Right renal cortex interstitium (tissue), 3 donors: ENCODE data around the gene SDC3. TPM values are rescaled to one million over a fixed set of nuclear protein-coding genes. Genes with fewer than 3 reads are reported as not detected.

Experiments used
- DNase-seq, 3 donors: peaks; one replicate each; pipeline ENCODE4 v3.0.0-alpha.2; 2013; ENCODE audit warnings: low read depth in 3 of 3, low spot score in 2 of 3
- polyA plus RNA-seq, 3 donors: library from polyadenylated mRNA; unstranded; fragments of 120-200 nt; gene quantifications; one replicate each; pipeline ENCODE4 v1.2.1, GENCODE V29; 2013; ENCODE audit not compliant: insufficient read length in 3 of 3

The SDC3 gene
- polyA plus RNA-seq, 3 donors = 22.6 to 25.3 (median 25.2) TPM

DNA sequence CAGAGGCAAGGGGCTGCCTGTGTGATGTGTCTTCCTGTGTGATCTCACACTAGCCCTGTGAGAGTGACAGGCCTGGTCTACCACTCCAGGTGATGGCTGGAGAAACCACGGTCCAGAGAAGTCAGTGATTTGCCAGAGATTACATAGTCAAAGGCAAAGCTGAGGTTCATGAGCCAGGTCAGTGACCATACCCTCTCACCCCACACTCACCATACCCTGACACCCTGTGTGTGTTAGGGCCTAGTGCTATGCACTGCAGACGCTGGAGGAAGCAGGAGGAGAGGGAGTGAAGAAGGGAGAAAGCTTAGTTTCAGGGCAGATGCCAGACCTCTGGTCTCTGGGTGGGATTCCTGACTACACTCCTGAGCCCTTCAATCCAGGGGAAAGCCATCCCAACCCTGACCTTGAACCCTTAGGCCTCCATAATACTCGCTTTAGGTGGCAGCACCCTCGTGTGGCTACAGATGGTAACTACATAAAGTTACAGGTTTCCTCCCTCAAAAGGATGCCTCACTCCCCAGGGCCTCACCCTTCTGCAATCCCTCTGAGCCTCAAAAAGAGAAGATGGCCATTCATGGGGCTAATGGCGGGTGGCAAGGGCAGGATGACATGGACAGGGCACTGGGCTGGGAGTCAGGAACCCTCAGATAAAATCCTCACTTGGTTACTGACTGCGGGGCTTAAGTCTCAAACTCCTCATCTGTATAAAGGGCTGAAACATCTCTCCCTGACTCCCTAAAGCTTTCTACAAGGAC lies 20.8 kb upstream of the SDC3 start:
- no peak for DNase-seq

- no peak for DNase-seq
These were observed 20.2 kb upstream of the SDC3 start for GRCh38 chr1:30928789-30929134.

GRCh38 chr1:30928171-30928570 lies 19.6 kb upstream of the SDC3 start:
- DNase-seq = no peak

GRCh38 chr1:30927448-30927847 lies 18.9 kb upstream of the SDC3 start:
- no peak for DNase-seq

- no peak for DNase-seq
These were observed 15.0 kb upstream of the SDC3 start for GRCh38 chr1:30923597-30923996.

- no peak for DNase-seq
These were observed 12.3 kb upstream of the SDC3 start for GRCh38 chr1:30920827-30921226.

- no peak for DNase-seq
These were observed 10.7 kb upstream of the SDC3 start for GRCh38 chr1:30919025-30919881.

- no peak for DNase-seq
These were observed 7.7 kb upstream of the SDC3 start for GRCh38 chr1:30916296-30916695.

GRCh38 chr1:30915491-30916230 lies 7.1 kb upstream of the SDC3 start:
- DNase-seq = no peak

GRCh38 chr1:30914931-30915330 lies 6.4 kb upstream of the SDC3 start:
- no peak for DNase-seq

DNA sequence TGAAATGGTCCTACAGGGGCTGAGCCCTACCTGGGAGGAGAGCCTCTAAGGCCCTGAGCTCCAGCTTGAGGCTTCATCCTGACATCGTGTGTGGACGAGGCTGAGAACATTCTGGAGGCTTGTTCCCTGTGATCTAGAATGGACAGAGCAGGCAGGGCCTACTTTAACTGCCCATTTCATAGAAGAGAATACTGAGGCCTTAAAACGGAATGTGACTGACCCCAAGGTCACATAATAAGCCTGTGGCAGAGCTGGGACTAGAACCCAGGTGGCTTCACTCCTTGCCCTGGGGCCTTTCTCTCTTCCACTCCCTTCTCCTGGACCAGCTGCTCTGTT lies 6.0 kb upstream of the SDC3 start:
- DNase-seq = no peak

GRCh38 chr1:30912913-30913652 lies 4.5 kb upstream of the SDC3 start:
- no peak for DNase-seq

DNA sequence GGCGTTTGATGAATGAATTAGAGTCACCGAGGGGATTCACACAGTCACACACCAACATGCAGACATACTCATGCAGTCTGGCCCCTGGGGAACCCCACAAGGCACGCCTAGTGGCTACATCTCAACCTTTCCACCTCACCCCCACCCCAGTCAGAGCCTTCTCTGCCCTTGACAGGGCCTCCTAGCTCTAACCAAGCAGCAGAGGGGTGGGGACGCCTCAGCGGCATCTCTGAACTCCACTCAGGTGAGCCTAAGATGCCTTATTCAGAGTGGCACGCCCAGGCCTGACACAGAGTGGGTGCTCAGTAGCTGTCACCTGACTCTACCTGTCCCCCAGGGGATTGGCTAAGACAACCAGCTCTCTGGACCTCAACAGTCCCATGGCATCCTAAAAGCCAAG lies 3.7 kb upstream of the SDC3 start:
- DNase-seq = no peak

DNA sequence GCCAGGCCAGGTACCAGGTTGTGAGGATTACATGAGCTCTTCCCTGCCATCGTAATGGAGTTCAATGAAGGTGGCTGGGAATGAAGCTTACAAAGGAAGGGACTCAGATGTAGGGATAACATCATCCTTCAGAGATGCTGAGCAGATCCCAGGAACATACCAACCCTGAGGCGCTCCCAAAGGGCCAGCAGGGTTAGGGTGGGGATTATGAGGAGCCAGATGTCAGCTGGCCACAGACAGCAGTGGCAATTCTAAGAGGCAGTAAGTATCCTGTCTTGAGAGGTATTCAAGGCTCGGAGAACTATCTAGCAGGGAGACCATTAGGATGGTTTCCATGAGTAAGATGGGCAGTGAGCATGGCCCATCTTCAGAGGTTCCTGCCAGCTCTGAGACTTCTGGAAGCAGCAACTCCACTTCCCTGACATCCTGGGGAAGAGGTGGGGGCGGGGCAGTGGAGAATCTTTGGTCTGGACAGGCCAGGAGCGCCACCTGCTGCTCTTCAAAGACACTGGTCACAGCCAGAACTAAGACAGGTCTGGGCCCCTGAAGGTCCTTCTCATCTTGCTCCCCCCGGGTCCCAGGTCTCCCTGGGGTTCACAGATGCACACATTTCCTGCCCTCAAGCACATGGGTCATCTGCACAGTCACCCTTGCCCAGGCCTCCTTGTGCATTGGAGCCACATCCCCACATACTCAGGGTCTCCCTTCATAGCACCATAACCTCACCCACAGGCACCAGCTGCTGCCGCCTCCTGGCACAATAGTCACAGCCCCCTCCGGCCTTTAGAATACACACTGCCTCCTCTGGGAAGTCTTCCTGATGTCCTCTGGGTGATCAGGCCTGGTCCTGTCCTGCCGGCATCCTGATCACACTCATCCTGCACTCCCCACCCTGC lies 2.7 kb upstream of the SDC3 start:
- peak in 2 of 3 donors; percentile 67 to 74 for DNase-seq

DNA sequence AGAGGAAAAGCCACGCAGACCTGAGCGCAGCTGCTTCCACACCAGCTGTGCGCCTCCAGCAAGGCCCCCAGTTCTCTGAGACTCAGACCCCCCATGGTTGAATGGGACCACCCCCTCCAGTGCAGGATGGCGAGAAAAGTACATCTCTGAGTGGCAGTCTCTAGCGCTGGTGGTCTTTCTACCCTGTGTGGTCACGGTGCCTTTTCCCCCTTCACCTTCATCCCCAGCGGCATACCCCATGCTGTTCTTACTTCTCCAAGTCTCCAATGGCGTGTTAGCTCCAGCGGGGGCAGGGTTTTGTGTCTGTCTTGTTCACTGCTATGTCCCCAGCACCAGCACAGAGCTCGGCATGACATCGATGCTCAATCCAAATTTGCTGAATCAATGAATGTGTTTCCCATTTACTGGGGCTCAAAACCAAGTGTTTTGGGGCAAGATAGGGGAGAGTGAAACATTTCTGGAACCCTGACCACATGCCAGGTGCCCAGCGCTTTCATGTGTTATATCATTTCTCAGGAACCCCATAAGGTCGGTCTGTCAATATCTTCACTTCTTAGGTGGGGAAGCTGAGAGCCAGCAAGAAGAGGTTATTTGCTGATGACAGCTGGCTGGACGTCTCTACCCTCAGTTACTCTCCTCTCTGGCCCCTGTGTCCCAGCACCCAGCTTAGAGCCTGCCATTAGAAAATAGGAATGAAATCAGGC lies 959 bp upstream of the SDC3 start:
- DNase-seq = no peak

GRCh38 chr1:30908316-30908695 lies 252 bp downstream of the SDC3 start:
- DNase-seq = no peak

- no peak for DNase-seq
These were observed 860 bp downstream of the SDC3 start for GRCh38 chr1:30907481-30908315.

- DNase-seq = no peak
These were observed 1.7 kb downstream of the SDC3 start for GRCh38 chr1:30906631-30907441.
